GM12878 (cell line): ENCODE measurements around the gene OSCP1. TPM values are rescaled to one million over a fixed set of nuclear protein-coding genes. Genes with fewer than 3 reads are reported as not detected.

Experiments
- CBX3 ChIP-seq: fragments of 200-600 bp; sonication (generic); IDR thresholded peaks from 2 replicates; pipeline ENCODE4 v1.6.1; 2016; ENCODE audit warnings: low read depth, borderline replicate concordance
- EED ChIP-seq: sonication (generic); IDR thresholded peaks from 2 replicates; pipeline ENCODE4 v1.6.1; 2016; ENCODE audit warnings: antibody characterized with exemption, low read depth
- GATAD2B ChIP-seq: fragments of 450-650 bp; conservative IDR thresholded peaks from 2 replicates; pipeline ENCODE4 v1.6.1; 2017; ENCODE audit warnings: low read depth, mild to moderate bottlenecking, moderate library complexity
- JUND ChIP-seq: IDR thresholded peaks from 2 replicates; pipeline ENCODE4 v1.6.1; 2012; ENCODE audit warnings: low read depth, mild to moderate bottlenecking, low read length, improper control_type of control experiment, moderate library complexity
- KLF5 ChIP-seq: fragments of 450-650 bp; IDR thresholded peaks from 2 replicates; pipeline ENCODE4 v1.6.1; 2014; ENCODE audit warnings: mild to moderate bottlenecking; ENCODE audit not compliant: partially characterized antibody
- NBN ChIP-seq: fragments of 450-650 bp; IDR thresholded peaks from 2 replicates; pipeline ENCODE4 v1.6.1; 2016
- NFIC ChIP-seq: IDR thresholded peaks from 2 replicates; pipeline ENCODE4 v1.6.1; 2012; ENCODE audit warnings: low read depth, mild to moderate bottlenecking, inconsistent platforms, low read length, moderate library complexity
- PML ChIP-seq: IDR thresholded peaks from 2 replicates; pipeline ENCODE4 v1.6.1; 2012; ENCODE audit warnings: low read length, inconsistent platforms
- POLR2AphosphoS2 ChIP-seq: IDR thresholded peaks from 2 replicates; pipeline ENCODE4 v1.6.1; 2011; ENCODE audit warnings: low read depth, mild to moderate bottlenecking, low read length, improper control_type of control experiment, moderate library complexity
- SPI1 ChIP-seq: IDR thresholded peaks from 2 replicates; pipeline ENCODE4 v1.6.1; 2011; ENCODE audit warnings: low read depth, mild to moderate bottlenecking, low read length, moderate library complexity, borderline replicate concordance; ENCODE audit not compliant: insufficient read depth
- ZNF592 ChIP-seq: fragments of 450-650 bp; IDR thresholded peaks from 2 replicates; pipeline ENCODE4 v1.6.1; 2017; ENCODE audit warnings: mild to moderate bottlenecking, moderate library complexity
- polyA plus RNA-seq, 11 experiments: library from polyadenylated mRNA; depleted of rRNA in 4 of 11; unstranded in 6 of 11; stranded (reverse) in 5 of 11; fragments of >200 nt; fragmentation: Nextera tagmentation in 4 of 11; fragmentation: Illumina TruSeq in 1 of 11; extraction: Ambion mirVana in 4 of 11; extraction: Trizol in 1 of 11; gene quantifications; 1 replicate in 1 of 11; 2 replicates in 10 of 11; pipeline versions ENCODE4 v1.2.1 to v1.2.3, GENCODE V29; 2011 to 2016; ENCODE audit warnings: inconsistent platforms in 2 of 11, missing spikeins in 2 of 11, low read depth in 1 of 11
- total RNA-seq, 4 experiments: library from RNA; depleted of rRNA in 3 of 4; stranded (reverse); fragments of >200 nt in 3 of 4; fragmentation: Illumina TruSeq in 1 of 4; extraction: Trizol in 1 of 4; gene quantifications; 2 replicates each; pipeline versions ENCODE4 v1.2.1 to v1.2.3, GENCODE V29; 2013 to 2021
- TF ChIP-seq, protein P1 (sequence below): fragments of 450-650 bp; conservative IDR thresholded peaks from 2 replicates; pipeline ENCODE4 v1.6.1; 2017; ENCODE audit warnings: mild to moderate bottlenecking, moderate library complexity

OSCP1 gene
- total and polyA plus RNA-seq, 10 of the 15 experiments (the other 5 are each of a cell fraction or from before 2014, with no cell fraction given) = 1.8 to 5.9 (median 3.0) TPM

GRCh38 chr1:36386265-36387140 is 63.7 kb downstream of the OSCP1 start (continued):
- TF ChIP-seq CBX3 (no peak), PML (peak; percentile 75), NBN (peak; percentile 65), POLR2AphosphoS2 (peak; percentile 34; the same call in 1 of the 2 replicates), NFIC (no peak), GATAD2B (no peak), SPI1 (peak; percentile 70), ZNF592 (no peak), KLF5 (no peak), JUND (no peak), EED (no peak; the same call in 1 of the 2 replicates)
- TF ChIP-seq, protein P1, sequence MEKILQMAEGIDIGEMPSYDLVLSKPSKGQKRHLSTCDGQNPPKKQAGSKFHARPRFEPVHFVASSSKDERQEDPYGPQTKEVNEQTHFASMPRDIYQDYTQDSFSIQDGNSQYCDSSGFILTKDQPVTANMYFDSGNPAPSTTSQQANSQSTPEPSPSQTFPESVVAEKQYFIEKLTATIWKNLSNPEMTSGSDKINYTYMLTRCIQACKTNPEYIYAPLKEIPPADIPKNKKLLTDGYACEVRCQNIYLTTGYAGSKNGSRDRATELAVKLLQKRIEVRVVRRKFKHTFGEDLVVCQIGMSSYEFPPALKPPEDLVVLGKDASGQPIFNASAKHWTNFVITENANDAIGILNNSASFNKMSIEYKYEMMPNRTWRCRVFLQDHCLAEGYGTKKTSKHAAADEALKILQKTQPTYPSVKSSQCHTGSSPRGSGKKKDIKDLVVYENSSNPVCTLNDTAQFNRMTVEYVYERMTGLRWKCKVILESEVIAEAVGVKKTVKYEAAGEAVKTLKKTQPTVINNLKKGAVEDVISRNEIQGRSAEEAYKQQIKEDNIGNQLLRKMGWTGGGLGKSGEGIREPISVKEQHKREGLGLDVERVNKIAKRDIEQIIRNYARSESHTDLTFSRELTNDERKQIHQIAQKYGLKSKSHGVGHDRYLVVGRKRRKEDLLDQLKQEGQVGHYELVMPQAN = peak; percentile 90
